Right lobe of liver (tissue), 4 donors: ENCODE measurements around the gene INPP5A.

Experiments used
- CTCF ChIP-seq, 4 donors: fragments of 200-600 bp in 3 of 4; fragments of 450-650 bp in 1 of 4; IDR thresholded peaks; one replicate each; pipeline versions ENCODE4 v1.5.1 to v1.8.0; 2016 to 2022; ENCODE audit warnings: antibody characterized with exemption in 4 of 4, mild to moderate bottlenecking in 2 of 4
- POLR2A ChIP-seq: fragments of 450-650 bp; IDR thresholded peaks from one replicate; pipeline ENCODE4 v1.6.1; 2017; ENCODE audit warnings: antibody characterized with exemption, mild to moderate bottlenecking
- donor health status: DM: no; HTN: no; CAD: no.
- donor health status: DM: no; HTN: no; CAD: no.
- donor health status: DM: no; HTN: yes; CAD: no.

- TF ChIP-seq CTCF (IDR thresholded peaks at IDR 0.05) (no peak), POLR2A (no peak)
Observed at GRCh38 chr10:132659206-132660091, 121.9 kb downstream of the INPP5A start.
